Upper lobe of right lung (tissue), 1 donor: ENCODE measurements around the gene MALL. TPM values are rescaled to one million over a fixed set of nuclear protein-coding genes. Genes with fewer than 3 reads are reported as not detected.
"Not testable (repeated sequence)": the region's sequence is repeated elsewhere in the genome, so short reads cannot be mapped to it uniquely, and the experiment has no call there.

ENCODE experiments used
- ATAC-seq: fragments of 200-7000 bp; cut with Tn5 transposase; one replicate; pipeline ENCODE4 v1.9.1; 2020; ENCODE audit warnings: mild to moderate bottlenecking, moderate library complexity
- DNase-seq: peaks from one replicate; pipeline ENCODE4 v3.0.0-alpha.2; 2020
- H3K27ac ChIP-seq: fragments of 200-600 bp; one replicate; pipeline ENCODE4 v1.8.0; 2022
- H3K27me3 ChIP-seq: fragments of 200-600 bp; one replicate; pipeline ENCODE4 v1.8.0; 2022; ENCODE audit warnings: mild to moderate bottlenecking
- H3K36me3 ChIP-seq: fragments of 200-600 bp; one replicate; pipeline ENCODE4 v1.8.0; 2022
- H3K4me1 ChIP-seq: fragments of 200-600 bp; one replicate; pipeline ENCODE4 v1.8.0; 2022
- H3K4me3 ChIP-seq: fragments of 200-600 bp; one replicate; pipeline ENCODE4 v1.8.0; 2022; ENCODE audit warnings: mild to moderate bottlenecking
- H3K9me3 ChIP-seq: fragments of 200-600 bp; one replicate; pipeline ENCODE4 v1.8.0; 2022
- CTCF ChIP-seq: fragments of 200-600 bp; IDR thresholded peaks from one replicate; pipeline ENCODE4 v1.8.0; 2022; ENCODE audit warnings: antibody characterized with exemption
- intact Hi-C: fragments of 100-400 bp; cut with DNase I; formaldehyde crosslinking; loops from one replicate; pipeline ENCODE4 v1.11.0; 2022
- long read RNA-seq: library from polyadenylated mRNA; unstranded; transcript quantifications from one replicate; pipeline ENCODE4 v2.0.0, GENCODE V29; 2021
- total RNA-seq: library from RNA; stranded (reverse); fragmentation: NEBNext Ultra II Directional; extraction: Animal tissue kit (Norgen Biotek cat#: 25700); gene quantifications from one replicate; pipeline ENCODE4 v1.2.1, GENCODE V29; 2021
- donor health status: DM: no; HTN: yes; CAD: no; lungs with severe emphysema.

MALL gene
- 154 TPM for total RNA-seq
- long read RNA-seq, transcript MALL-201 (4 exons, 3,061 nt): major isoform, 426 of 477 reads
- long read RNA-seq, partial matches to known transcripts: 15 of 477 reads
- long read RNA-seq, other reads (novel, unspliced or antisense): 33 of 477 reads

GRCh38 chr2:110115291-110116032, at the start of gene MALL:
MALL (minus strand) TSS chr2:110115822; CDS start chr2:110115792, 30 bp downstream.
- no peak for TF ChIP-seq CTCF
- peaks cover 16% of the 10 kb centered on the region for H3K4me1 ChIP-seq
- H3K4me3 ChIP-seq: peak within 1 kb of the TSS; percentile 57
- no peaks in the 10 kb centered on the region for H3K36me3 ChIP-seq
- H3K9me3 ChIP-seq: no peaks in the 10 kb centered on the region
- H3K27ac ChIP-seq: peak within 1 kb of the TSS; percentile 70
- peaks cover 9% of the 10 kb centered on the region for H3K27me3 ChIP-seq
- intact Hi-C loops: no loop called here
- ATAC-seq: peak; percentile 87
- peak; percentile 86 for DNase-seq

GRCh38 chr2:110157153-110157793, 41.7 kb upstream of the MALL start:
- Histone ChIP-seq H3K9me3 (no peaks in the 10 kb centered on the region), H3K4me1 (no peaks in the 10 kb centered on the region), H3K36me3 (no peaks in the 10 kb centered on the region), H3K27ac (no peak overlapping the region), H3K27me3 (no peaks in the 10 kb centered on the region), H3K4me3 (no peak overlapping the region)
- DNase-seq: no peak
- TF ChIP-seq CTCF: peak; percentile 84
- intact Hi-C loops: no loop called here
- peak; percentile 90 for ATAC-seq

- H3K27ac ChIP-seq, H3K4me1 ChIP-seq, DNase-seq, intact Hi-C loops, H3K9me3 ChIP-seq, ATAC-seq, H3K36me3 ChIP-seq, H3K27me3 ChIP-seq, H3K4me3 ChIP-seq: not testable (repeated sequence)
Observed at GRCh38 chr2:110154828-110155227, 39.2 kb upstream of the MALL start.

- DNase-seq, H3K4me1 ChIP-seq, intact Hi-C loops: not testable (repeated sequence)
Observed at GRCh38 chr2:110154188-110154587, 38.6 kb upstream of the MALL start.

GRCh38 chr2:110153416-110153815, 37.8 kb upstream of the MALL start:
- H3K9me3 ChIP-seq: no peaks in the 10 kb centered on the region

More at GRCh38 chr2:110154188-110154587, 38.6 kb upstream of the MALL start:
- H3K27me3 ChIP-seq, H3K9me3 ChIP-seq, H3K27ac ChIP-seq, H3K36me3 ChIP-seq, H3K4me3 ChIP-seq, ATAC-seq: not testable (repeated sequence)

GRCh38 chr2:110152943-110153342, 37.3 kb upstream of the MALL start:
- Histone ChIP-seq H3K27ac (no peak overlapping the region), H3K4me1 (no peaks in the 10 kb centered on the region), H3K4me3 (no peak overlapping the region), H3K27me3 (no peaks in the 10 kb centered on the region), H3K9me3 (no peaks in the 10 kb centered on the region), H3K36me3 (no peaks in the 10 kb centered on the region)
- no peak for TF ChIP-seq CTCF
- intact Hi-C loops: no loop called here
- DNase-seq (no peak), ATAC-seq (no peak)

More at GRCh38 chr2:110153416-110153815, 37.8 kb upstream of the MALL start:
- DNase-seq (no peak), ATAC-seq (peak; percentile 39)
- H3K36me3 ChIP-seq: no peaks in the 10 kb centered on the region
- no peak overlapping the region for H3K4me3 ChIP-seq
- TF ChIP-seq CTCF: no peak
- H3K4me1 ChIP-seq: no peaks in the 10 kb centered on the region
- no peak overlapping the region for H3K27ac ChIP-seq
- intact Hi-C loops: no loop called here
- H3K27me3 ChIP-seq: no peaks in the 10 kb centered on the region
